ENCODE data around the gene DUSP15. TPM values are rescaled to one million over a fixed set of nuclear protein-coding genes. Genes with fewer than 3 reads are reported as not detected.

The DUSP15 gene
- total and polyA plus RNA-seq, 9 of the 15 experiments (the other 6 are each of a cell fraction or from before 2014, with no cell fraction given) = 0.34 TPM; not detected in 8

GRCh38 chr20:31901615-31902014, 31.3 kb upstream of the DUSP15 start (continued):
- TF ChIP-seq CUX1 (CRISPR knock-in tag; IDR thresholded peaks at IDR 0.05) = no peak
- no peak for TF ChIP-seq JUNB (CRISPR knock-in tag; conservative IDR thresholded peaks at IDR 0.05)
- peak in 1 of 2 experiments; percentile 16 for TF ChIP-seq E2F6 (IDR thresholded peaks at IDR 0.05; ENCODE audit: borderline replicate concordance in 1 of 2, extremely low read depth in 1 of 2, insufficient read depth in 1 of 2, insufficient read length in 1 of 2, low read depth in 1 of 2, low read length in 1 of 2, poor library complexity in 1 of 2, severe bottlenecking in 1 of 2)
- peak; percentile 23; the same call in 1 of the 2 replicates for TF ChIP-seq REST (IDR thresholded peaks at IDR 0.05; ENCODE audit: borderline replicate concordance)
- no peak for TF ChIP-seq REST (CRISPR knock-in tag; IDR thresholded peaks at IDR 0.05; ENCODE audit: low read depth)
- TF ChIP-seq MYC (IDR thresholded peaks at IDR 0.05; ENCODE audit: low read depth, low read length) = peak; percentile 65
- TF ChIP-seq MYC (CRISPR knock-in tag; IDR thresholded peaks at IDR 0.05; ENCODE audit: borderline replicate concordance, low read depth) = no peak
- TF ChIP-seq NFIX (CRISPR knock-in tag; IDR thresholded peaks at IDR 0.05; ENCODE audit: low read depth) = no peak
- TF ChIP-seq USF1 (CRISPR knock-in tag; IDR thresholded peaks at IDR 0.05) = peak; percentile 72
